Calu3 (cell line): ENCODE data around the gene MTMR3. TPM values are rescaled to one million over a fixed set of nuclear protein-coding genes. Genes with fewer than 3 reads are reported as not detected.

Experiments
- BruUV-seq: library from RNA; stranded (reverse); fragments of 400-500 nt; replicated peaks from 2 replicates; lab custom pipeline; 2021; lab: Mats Ljungman, UMichigan
- CTCF ChIA-PET: fragments of 300-600 bp; sonication (Branson Sonifier 250); formaldehyde crosslinking; loops from one replicate; lab custom pipeline; 2022; ENCODE audit warnings: antibody characterized with exemption; lab: Charles Lee
- DNase-seq: peaks from one replicate; pipeline ENCODE4 v3.0.0; 2022
- H3K27ac Mint-ChIP-seq: one replicate; pipeline ENCODE4 v1.8.0; 2022; ENCODE audit warnings: mixed read lengths; ENCODE audit not compliant: unreplicated experiment
- H3K27me3 Mint-ChIP-seq: one replicate; pipeline ENCODE4 v1.8.0; 2022; ENCODE audit warnings: mixed read lengths; ENCODE audit not compliant: unreplicated experiment
- H3K36me3 Mint-ChIP-seq: one replicate; pipeline ENCODE4 v1.8.0; 2022; ENCODE audit warnings: mild to moderate bottlenecking, moderate library complexity, mixed read lengths; ENCODE audit not compliant: insufficient read depth, unreplicated experiment
- H3K4me1 Mint-ChIP-seq: one replicate; pipeline ENCODE4 v1.8.0; 2022; ENCODE audit warnings: mild to moderate bottlenecking, low read depth, mixed read lengths; ENCODE audit not compliant: unreplicated experiment
- H3K4me3 Mint-ChIP-seq: one replicate; pipeline ENCODE4 v1.8.0; 2022; ENCODE audit warnings: mild to moderate bottlenecking, low read depth, moderate library complexity, mixed read lengths; ENCODE audit not compliant: unreplicated experiment
- H3K9me3 Mint-ChIP-seq: one replicate; pipeline ENCODE4 v1.8.0; 2022; ENCODE audit warnings: low read depth, mixed read lengths; ENCODE audit not compliant: unreplicated experiment
- CTCF ChIP-seq: fragments of 200-600 bp; IDR thresholded peaks from one replicate; pipeline ENCODE4 v1.8.0; 2022; ENCODE audit warnings: antibody characterized with exemption; ENCODE audit not compliant: unreplicated experiment
- intact Hi-C: fragments of 100-400 bp; cut with micrococcal nuclease; formaldehyde crosslinking; loops from one replicate; pipeline ENCODE4 v1.10.0; 2022; ENCODE audit not compliant: unreplicated experiment
- total RNA-seq: library from RNA; stranded (reverse); gene quantifications from 2 replicates; pipeline ENCODE4 v1.2.3, GENCODE V29; 2022

MTMR3 gene
- total RNA-seq, 1 experiment from 2014 or later = 34.5 TPM

- CTCF ChIA-PET = no interaction called here
- no peak for DNase-seq
- BruUV-seq = no TSS peak
Observed at GRCh38 chr22:30023099-30023660, 140.2 kb downstream of the MTMR3 start.

GRCh38 chr22:30024231-30024630 is 141.3 kb downstream of the MTMR3 start:
- Mint-ChIP-seq H3K36me3 (peaks cover 22% of the 10 kb centered on the region), H3K27ac (no peak overlapping the region)

More at GRCh38 chr22:30023099-30023660, 140.2 kb downstream of the MTMR3 start:
- no peak overlapping the region for H3K27ac Mint-ChIP-seq
- TF ChIP-seq CTCF = no peak
- H3K9me3 Mint-ChIP-seq = no peaks in the 10 kb centered on the region
- H3K4me3 Mint-ChIP-seq = no peak overlapping the region
- no peaks in the 10 kb centered on the region for H3K27me3 Mint-ChIP-seq
- intact Hi-C loops = no loop called here
- H3K4me1 Mint-ChIP-seq = peaks cover 13% of the 10 kb centered on the region
- H3K36me3 Mint-ChIP-seq = peaks cover 31% of the 10 kb centered on the region

GRCh38 chr22:30025221-30025620 is 142.2 kb downstream of the MTMR3 start:
- CTCF ChIA-PET = no interaction called here
- H3K27ac Mint-ChIP-seq = no peak overlapping the region

More at GRCh38 chr22:30024231-30024630, 141.3 kb downstream of the MTMR3 start:
- TF ChIP-seq CTCF = no peak
- CTCF ChIA-PET = no interaction called here
- Mint-ChIP-seq H3K9me3 (no peaks in the 10 kb centered on the region), H3K4me3 (no peak overlapping the region), H3K4me1 (peaks cover 13% of the 10 kb centered on the region), H3K27me3 (no peaks in the 10 kb centered on the region)
- intact Hi-C loops = no loop called here
- no TSS peak for BruUV-seq
- no peak for DNase-seq

GRCh38 chr22:30026756-30027155 is 143.8 kb downstream of the MTMR3 start:
- intact Hi-C loops = no loop called here

More at GRCh38 chr22:30025221-30025620, 142.2 kb downstream of the MTMR3 start:
- no peaks in the 10 kb centered on the region for H3K27me3 Mint-ChIP-seq
- H3K4me1 Mint-ChIP-seq = peaks cover 13% of the 10 kb centered on the region
- DNase-seq = no peak
- no peaks in the 10 kb centered on the region for H3K9me3 Mint-ChIP-seq
- intact Hi-C loops = no loop called here
- no peak for TF ChIP-seq CTCF
- no peak overlapping the region for H3K4me3 Mint-ChIP-seq
- peaks cover 12% of the 10 kb centered on the region for H3K36me3 Mint-ChIP-seq
- no TSS peak for BruUV-seq

More at GRCh38 chr22:30026756-30027155, 143.8 kb downstream of the MTMR3 start:
- no peaks in the 10 kb centered on the region for H3K27me3 Mint-ChIP-seq
- H3K27ac Mint-ChIP-seq = no peak overlapping the region
- H3K36me3 Mint-ChIP-seq = peaks cover 3% of the 10 kb centered on the region
- CTCF ChIA-PET = no interaction called here
- H3K4me1 Mint-ChIP-seq = peaks cover 13% of the 10 kb centered on the region
- TF ChIP-seq CTCF = no peak
- H3K9me3 Mint-ChIP-seq = no peaks in the 10 kb centered on the region
- no peak overlapping the region for H3K4me3 Mint-ChIP-seq
- BruUV-seq = no TSS peak
- DNase-seq = no peak
